Activated B cell treated with CpG ODN at 0.5 μM for 24 hours (primary cell): ENCODE measurements around the gene RAB11FIP4. TPM values are rescaled to one million over a fixed set of nuclear protein-coding genes. Genes with fewer than 3 reads are reported as not detected.

Experiments used
- ATAC-seq: fragments of 200-7000 bp; cut with Tn5 transposase; one replicate; pipeline ENCODE4 v1.10.0; 2021; ENCODE audit warnings: low read depth, mild to moderate bottlenecking, moderate library complexity
- CTCF ChIA-PET: fragments of 350-600 bp; sonication (Branson Sonifier 250); formaldehyde crosslinking; loops from one replicate; lab custom pipeline; 2021; ENCODE audit warnings: antibody characterized with exemption; lab: Charles Lee
- POLR2A ChIA-PET: fragments of 350-600 bp; sonication (Branson Sonifier 250); formaldehyde crosslinking; loops from one replicate; lab custom pipeline; 2021; ENCODE audit warnings: antibody characterized with exemption; lab: Charles Lee
- DNase-seq: peaks from one replicate; pipeline ENCODE4 v3.0.0; 2022
- H3K27ac Mint-ChIP-seq: one replicate; pipeline ENCODE4 v1.8.0; 2020; ENCODE audit warnings: mixed read lengths
- H3K27me3 Mint-ChIP-seq: one replicate; pipeline ENCODE4 v1.8.0; 2021; ENCODE audit warnings: mixed read lengths
- H3K36me3 Mint-ChIP-seq: one replicate; pipeline ENCODE4 v1.8.0; 2021; ENCODE audit warnings: low read depth, mixed read lengths
- H3K4me1 Mint-ChIP-seq: one replicate; pipeline ENCODE4 v1.8.0; 2021; ENCODE audit warnings: mixed read lengths
- H3K4me3 Mint-ChIP-seq: one replicate; pipeline ENCODE4 v1.8.0; 2020; ENCODE audit warnings: mild to moderate bottlenecking, mixed read lengths
- H3K9me3 Mint-ChIP-seq: one replicate; pipeline ENCODE4 v1.8.0; 2020; ENCODE audit warnings: mixed read lengths
- CTCF ChIP-seq: fragments of 200-600 bp; IDR thresholded peaks from one replicate; pipeline ENCODE4 v1.8.0; 2022; ENCODE audit warnings: antibody characterized with exemption, mild to moderate bottlenecking
- intact Hi-C: fragments of 100-400 bp; cut with micrococcal nuclease; formaldehyde crosslinking; loops from one replicate; pipeline ENCODE4 v1.15.1; 2024
- total RNA-seq: library from RNA; stranded (reverse); gene quantifications from 2 replicates; pipeline ENCODE4 v1.2.3, GENCODE V29; 2022

The RAB11FIP4 gene
- total RNA-seq, 1 donor from 2014 or later: 43.2 TPM

- Mint-ChIP-seq H3K27me3 (peaks cover 36% of the 10 kb centered on the region), H3K27ac (no peak overlapping the region), H3K36me3 (no peaks in the 10 kb centered on the region), H3K9me3 (no peaks in the 10 kb centered on the region), H3K4me3 (peak overlapping the region; percentile 53), H3K4me1 (peaks cover 15% of the 10 kb centered on the region)
- no peak for DNase-seq
- POLR2A ChIA-PET: no interaction called here
- CTCF ChIA-PET: interaction anchor here (0.7 to 2.0 kb wide), 16 partner anchors 10 to 455 kb away, joined by 3 to 53 read pairs (median 4); no protein-coding TSS in a partner anchor
- TF ChIP-seq CTCF: no peak
- no peak for ATAC-seq
- intact Hi-C loops: loop anchor here (1.0 to 5.0 kb wide), 4 partner anchors 47 to 452 kb away; no protein-coding TSS in a partner anchor
These were observed 1.7 kb upstream of the RAB11FIP4 start for GRCh38 chr17:31389657-31390381.

GRCh38 chr17:31390426-31390747 lies 1.1 kb upstream of the RAB11FIP4 start:
- intact Hi-C loops: loop anchor here (5.0 kb wide), 1 partner anchor 117 kb away; no protein-coding TSS in a partner anchor
- ChIA-PET POLR2A (no interaction called here), CTCF (interaction anchor here (1.3 to 2.0 kb wide), 4 partner anchors 13 to 451 kb away, joined by 4 to 53 read pairs (median 6); no protein-coding TSS in a partner anchor)
- Mint-ChIP-seq H3K36me3 (no peaks in the 10 kb centered on the region), H3K4me1 (peaks cover 15% of the 10 kb centered on the region), H3K27me3 (peaks cover 39% of the 10 kb centered on the region), H3K4me3 (peak overlapping the region; percentile 53), H3K9me3 (no peaks in the 10 kb centered on the region), H3K27ac (no peak overlapping the region)
- no peak for DNase-seq
- ATAC-seq: no peak
- TF ChIP-seq CTCF: no peak

- intact Hi-C loops: loop anchor here (5.0 kb wide), 1 partner anchor 116 kb away; no protein-coding TSS in a partner anchor
- Mint-ChIP-seq H3K4me3 (peak overlapping the region; percentile 73), H3K27me3 (peaks cover 40% of the 10 kb centered on the region), H3K36me3 (no peaks in the 10 kb centered on the region), H3K27ac (no peak overlapping the region), H3K9me3 (no peaks in the 10 kb centered on the region), H3K4me1 (peaks cover 15% of the 10 kb centered on the region)
- ChIA-PET CTCF (interaction anchor here (2.0 kb wide), 1 partner anchor 135 kb away, joined by 53 read pairs; no protein-coding TSS in a partner anchor), POLR2A (interaction anchor here (0.6 kb wide), 1 partner anchor 416 kb away, joined by 5 read pairs; no protein-coding TSS in a partner anchor)
- no peak for TF ChIP-seq CTCF
- peak; percentile 26 for DNase-seq
- ATAC-seq: no peak
These were observed 553 bp upstream of the RAB11FIP4 start for GRCh38 chr17:31390748-31391495.

- intact Hi-C loops: loop anchor here (5.0 kb wide), 1 partner anchor 115 kb away; no protein-coding TSS in a partner anchor
- TF ChIP-seq CTCF: no peak
- H3K27ac Mint-ChIP-seq: no peak overlapping the region
- H3K27me3 Mint-ChIP-seq: peaks cover 49% of the 10 kb centered on the region
- H3K4me1 Mint-ChIP-seq: peaks cover 15% of the 10 kb centered on the region
- ATAC-seq (peak; percentile 32), DNase-seq (peak; percentile 25)
- POLR2A ChIA-PET: interaction anchor here (0.6 kb wide), 1 partner anchor 81 kb away, joined by 3 read pairs; no protein-coding TSS in a partner anchor
- peak overlapping the region; percentile 70 for H3K4me3 Mint-ChIP-seq
- CTCF ChIA-PET: no interaction called here
- H3K9me3 Mint-ChIP-seq: no peaks in the 10 kb centered on the region
- no peaks in the 10 kb centered on the region for H3K36me3 Mint-ChIP-seq
These were observed 754 bp downstream of the RAB11FIP4 start for GRCh38 chr17:31392002-31392855.
